Measurements from ENCODE around the gene HNRNPA3. TPM values are rescaled to one million over a fixed set of nuclear protein-coding genes. Genes with fewer than 3 reads are reported as not detected.

Gene HNRNPA3
- total and polyA plus RNA-seq, 2 of the 13 experiments (the other 11 are each of a cell fraction or from before 2014, with no cell fraction given): 73.3 to 97.7 TPM

DNA sequence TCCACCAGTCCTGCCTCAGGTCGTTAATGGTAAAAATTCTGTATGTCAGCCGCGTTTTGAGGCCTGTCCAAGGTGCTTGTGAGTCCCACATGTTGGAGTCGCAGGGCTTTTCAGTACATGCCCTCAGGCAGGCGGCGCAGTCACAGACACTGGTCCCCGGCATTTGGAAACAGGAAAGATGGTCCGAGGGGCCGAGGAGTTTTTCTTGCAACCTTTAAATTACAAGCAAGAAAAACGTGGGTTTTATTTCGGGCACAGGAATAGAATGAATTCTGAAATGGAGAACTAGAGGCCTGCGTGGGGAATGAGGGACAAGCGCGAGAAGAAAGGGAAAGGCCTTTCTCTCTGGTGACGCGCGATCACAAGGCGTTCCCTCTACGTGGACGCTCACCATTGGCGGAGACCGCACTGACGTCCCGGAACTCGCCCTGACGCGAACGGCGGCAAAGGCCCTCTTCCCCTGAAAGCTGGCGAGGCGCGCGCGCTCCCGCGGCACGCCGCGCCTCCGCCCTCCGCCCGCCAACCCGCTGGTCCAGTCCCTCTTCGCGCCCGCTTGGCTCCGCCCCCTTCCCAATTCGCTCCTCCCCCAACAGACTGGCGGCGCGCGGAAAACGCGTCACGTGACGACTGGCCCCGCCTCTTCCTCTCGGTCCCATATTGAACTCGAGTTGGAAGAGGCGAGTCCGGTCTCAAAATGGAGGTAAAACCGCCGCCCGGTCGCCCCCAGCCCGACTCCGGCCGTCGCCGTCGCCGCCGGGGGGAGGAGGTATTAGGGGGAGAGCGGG lies at the start of gene HNRNPA3 (continued):
- TF ChIP-seq, protein P1, sequence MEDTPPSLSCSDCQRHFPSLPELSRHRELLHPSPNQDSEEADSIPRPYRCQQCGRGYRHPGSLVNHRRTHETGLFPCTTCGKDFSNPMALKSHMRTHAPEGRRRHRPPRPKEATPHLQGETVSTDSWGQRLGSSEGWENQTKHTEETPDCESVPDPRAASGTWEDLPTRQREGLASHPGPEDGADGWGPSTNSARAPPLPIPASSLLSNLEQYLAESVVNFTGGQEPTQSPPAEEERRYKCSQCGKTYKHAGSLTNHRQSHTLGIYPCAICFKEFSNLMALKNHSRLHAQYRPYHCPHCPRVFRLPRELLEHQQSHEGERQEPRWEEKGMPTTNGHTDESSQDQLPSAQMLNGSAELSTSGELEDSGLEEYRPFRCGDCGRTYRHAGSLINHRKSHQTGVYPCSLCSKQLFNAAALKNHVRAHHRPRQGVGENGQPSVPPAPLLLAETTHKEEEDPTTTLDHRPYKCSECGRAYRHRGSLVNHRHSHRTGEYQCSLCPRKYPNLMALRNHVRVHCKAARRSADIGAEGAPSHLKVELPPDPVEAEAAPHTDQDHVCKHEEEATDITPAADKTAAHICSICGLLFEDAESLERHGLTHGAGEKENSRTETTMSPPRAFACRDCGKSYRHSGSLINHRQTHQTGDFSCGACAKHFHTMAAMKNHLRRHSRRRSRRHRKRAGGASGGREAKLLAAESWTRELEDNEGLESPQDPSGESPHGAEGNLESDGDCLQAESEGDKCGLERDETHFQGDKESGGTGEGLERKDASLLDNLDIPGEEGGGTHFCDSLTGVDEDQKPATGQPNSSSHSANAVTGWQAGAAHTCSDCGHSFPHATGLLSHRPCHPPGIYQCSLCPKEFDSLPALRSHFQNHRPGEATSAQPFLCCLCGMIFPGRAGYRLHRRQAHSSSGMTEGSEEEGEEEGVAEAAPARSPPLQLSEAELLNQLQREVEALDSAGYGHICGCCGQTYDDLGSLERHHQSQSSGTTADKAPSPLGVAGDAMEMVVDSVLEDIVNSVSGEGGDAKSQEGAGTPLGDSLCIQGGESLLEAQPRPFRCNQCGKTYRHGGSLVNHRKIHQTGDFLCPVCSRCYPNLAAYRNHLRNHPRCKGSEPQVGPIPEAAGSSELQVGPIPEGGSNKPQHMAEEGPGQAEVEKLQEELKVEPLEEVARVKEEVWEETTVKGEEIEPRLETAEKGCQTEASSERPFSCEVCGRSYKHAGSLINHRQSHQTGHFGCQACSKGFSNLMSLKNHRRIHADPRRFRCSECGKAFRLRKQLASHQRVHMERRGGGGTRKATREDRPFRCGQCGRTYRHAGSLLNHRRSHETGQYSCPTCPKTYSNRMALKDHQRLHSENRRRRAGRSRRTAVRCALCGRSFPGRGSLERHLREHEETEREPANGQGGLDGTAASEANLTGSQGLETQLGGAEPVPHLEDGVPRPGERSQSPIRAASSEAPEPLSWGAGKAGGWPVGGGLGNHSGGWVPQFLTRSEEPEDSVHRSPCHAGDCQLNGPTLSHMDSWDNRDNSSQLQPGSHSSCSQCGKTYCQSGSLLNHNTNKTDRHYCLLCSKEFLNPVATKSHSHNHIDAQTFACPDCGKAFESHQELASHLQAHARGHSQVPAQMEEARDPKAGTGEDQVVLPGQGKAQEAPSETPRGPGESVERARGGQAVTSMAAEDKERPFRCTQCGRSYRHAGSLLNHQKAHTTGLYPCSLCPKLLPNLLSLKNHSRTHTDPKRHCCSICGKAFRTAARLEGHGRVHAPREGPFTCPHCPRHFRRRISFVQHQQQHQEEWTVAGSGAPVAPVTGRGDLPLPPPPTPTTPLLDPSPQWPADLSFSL (CRISPR knock-in tag; IDR thresholded peaks at IDR 0.05): no peak; the same call in 1 of the 2 replicates
- TF ChIP-seq SRSF1 (optimal IDR thresholded peaks at IDR 0.05; ENCODE audit: low read depth, low read length) (peak; percentile 53), ZNF10 (CRISPR knock-in tag; IDR thresholded peaks at IDR 0.05; ENCODE audit: borderline replicate concordance, low read depth) (no peak), SOX13 (IDR thresholded peaks at IDR 0.05) (peak; percentile 57; the same call in 1 of the 2 replicates), SOX13 (CRISPR knock-in tag; conservative IDR thresholded peaks at IDR 0.05 in 1 of 2, IDR thresholded peaks at IDR 0.05 in 1 of 2) (0 out of 4 replicates have a peak, but pooled peaks of 1 of the 2 experiments have one; percentile 51), RBFOX2 (IDR thresholded peaks at IDR 0.05; ENCODE audit: low read depth, low read length) (no peak), ZNF782 (CRISPR knock-in tag; IDR thresholded peaks at IDR 0.05; ENCODE audit: borderline replicate concordance) (peak; percentile 61; the same call in 1 of the 2 replicates), GZF1 (CRISPR knock-in tag; IDR thresholded peaks at IDR 0.05) (peak; percentile 92), U2AF2 (IDR thresholded peaks at IDR 0.05; ENCODE audit: low read depth, low read length) (no peak), U2AF1 (optimal IDR thresholded peaks at IDR 0.05; ENCODE audit: low read depth, low read length) (no peak), KDM5A (IDR thresholded peaks at IDR 0.05; ENCODE audit: borderline replicate concordance, low read length) (peak; percentile 69; the same call in 1 of the 2 replicates), AKAP8 (CRISPR knock-in tag; IDR thresholded peaks at IDR 0.05) (no peak), NCOA1 (CRISPR knock-in tag; IDR thresholded peaks at IDR 0.05) (no peak), ZNF777 (CRISPR knock-in tag; IDR thresholded peaks at IDR 0.05) (peak; percentile 20), ZNF253 (CRISPR knock-in tag; IDR thresholded peaks at IDR 0.05; ENCODE audit: borderline replicate concordance) (no peak; the same call in 1 of the 2 replicates), ZFP62 (CRISPR knock-in tag; IDR thresholded peaks at IDR 0.05) (no peak), PRPF4 (IDR thresholded peaks at IDR 0.05; ENCODE audit: low read depth, low read length, poor library complexity, severe bottlenecking) (no peak)
- TF ChIP-seq, protein P2, sequence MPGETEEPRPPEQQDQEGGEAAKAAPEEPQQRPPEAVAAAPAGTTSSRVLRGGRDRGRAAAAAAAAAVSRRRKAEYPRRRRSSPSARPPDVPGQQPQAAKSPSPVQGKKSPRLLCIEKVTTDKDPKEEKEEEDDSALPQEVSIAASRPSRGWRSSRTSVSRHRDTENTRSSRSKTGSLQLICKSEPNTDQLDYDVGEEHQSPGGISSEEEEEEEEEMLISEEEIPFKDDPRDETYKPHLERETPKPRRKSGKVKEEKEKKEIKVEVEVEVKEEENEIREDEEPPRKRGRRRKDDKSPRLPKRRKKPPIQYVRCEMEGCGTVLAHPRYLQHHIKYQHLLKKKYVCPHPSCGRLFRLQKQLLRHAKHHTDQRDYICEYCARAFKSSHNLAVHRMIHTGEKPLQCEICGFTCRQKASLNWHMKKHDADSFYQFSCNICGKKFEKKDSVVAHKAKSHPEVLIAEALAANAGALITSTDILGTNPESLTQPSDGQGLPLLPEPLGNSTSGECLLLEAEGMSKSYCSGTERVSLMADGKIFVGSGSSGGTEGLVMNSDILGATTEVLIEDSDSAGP (CRISPR knock-in tag; IDR thresholded peaks at IDR 0.05; ENCODE audit: borderline replicate concordance): peak; percentile 77
- TF ChIP-seq, protein P3, sequence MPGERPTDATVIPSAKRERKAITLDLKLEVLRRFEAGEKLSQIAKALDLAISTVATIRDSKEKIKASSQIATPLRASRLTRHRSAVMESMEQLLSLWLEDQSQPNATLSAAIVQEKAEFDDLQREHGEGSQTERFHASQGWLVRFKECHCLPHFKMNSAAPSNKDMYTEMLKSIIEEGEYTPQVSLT (CRISPR knock-in tag; IDR thresholded peaks at IDR 0.05; ENCODE audit: borderline replicate concordance, low read depth): no peak; the same call in 1 of the 2 replicates
- TF ChIP-seq, protein P4, sequence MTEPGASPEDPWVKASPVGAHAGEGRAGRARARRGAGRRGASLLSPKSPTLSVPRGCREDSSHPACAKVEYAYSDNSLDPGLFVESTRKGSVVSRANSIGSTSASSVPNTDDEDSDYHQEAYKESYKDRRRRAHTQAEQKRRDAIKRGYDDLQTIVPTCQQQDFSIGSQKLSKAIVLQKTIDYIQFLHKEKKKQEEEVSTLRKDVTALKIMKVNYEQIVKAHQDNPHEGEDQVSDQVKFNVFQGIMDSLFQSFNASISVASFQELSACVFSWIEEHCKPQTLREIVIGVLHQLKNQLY (CRISPR knock-in tag; IDR thresholded peaks at IDR 0.05): no peak; the same call in none of the 2 replicates

Data from HepG2 (cell line).